ENCODE measurements around the gene LDLR. TPM values are rescaled to one million over a fixed set of nuclear protein-coding genes. Genes with fewer than 3 reads are reported as not detected.

LDLR gene
- total RNA-seq, 1 donor, result 326 TPM

DNA sequence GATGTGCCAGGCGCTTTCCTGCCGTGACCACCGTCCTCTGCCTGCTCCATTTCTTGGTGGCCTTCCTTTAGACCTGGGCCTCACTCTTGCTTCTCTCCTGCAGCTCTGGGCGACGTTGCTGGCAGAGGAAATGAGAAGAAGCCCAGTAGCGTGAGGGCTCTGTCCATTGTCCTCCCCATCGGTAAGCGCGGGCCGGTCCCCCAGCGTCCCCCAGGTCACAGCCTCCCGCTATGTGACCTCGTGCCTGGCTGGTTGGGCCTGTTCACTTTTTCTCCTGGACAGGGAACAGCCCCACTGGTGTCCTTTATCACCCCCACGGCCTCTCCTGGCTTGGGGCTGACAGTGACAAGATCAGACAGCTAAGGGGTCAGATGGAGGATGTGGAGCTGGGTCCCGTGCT, 38.6 kb downstream of the LDLR start:
- TF ChIP-seq, protein P1, sequence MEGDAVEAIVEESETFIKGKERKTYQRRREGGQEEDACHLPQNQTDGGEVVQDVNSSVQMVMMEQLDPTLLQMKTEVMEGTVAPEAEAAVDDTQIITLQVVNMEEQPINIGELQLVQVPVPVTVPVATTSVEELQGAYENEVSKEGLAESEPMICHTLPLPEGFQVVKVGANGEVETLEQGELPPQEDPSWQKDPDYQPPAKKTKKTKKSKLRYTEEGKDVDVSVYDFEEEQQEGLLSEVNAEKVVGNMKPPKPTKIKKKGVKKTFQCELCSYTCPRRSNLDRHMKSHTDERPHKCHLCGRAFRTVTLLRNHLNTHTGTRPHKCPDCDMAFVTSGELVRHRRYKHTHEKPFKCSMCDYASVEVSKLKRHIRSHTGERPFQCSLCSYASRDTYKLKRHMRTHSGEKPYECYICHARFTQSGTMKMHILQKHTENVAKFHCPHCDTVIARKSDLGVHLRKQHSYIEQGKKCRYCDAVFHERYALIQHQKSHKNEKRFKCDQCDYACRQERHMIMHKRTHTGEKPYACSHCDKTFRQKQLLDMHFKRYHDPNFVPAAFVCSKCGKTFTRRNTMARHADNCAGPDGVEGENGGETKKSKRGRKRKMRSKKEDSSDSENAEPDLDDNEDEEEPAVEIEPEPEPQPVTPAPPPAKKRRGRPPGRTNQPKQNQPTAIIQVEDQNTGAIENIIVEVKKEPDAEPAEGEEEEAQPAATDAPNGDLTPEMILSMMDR (IDR thresholded peaks at IDR 0.05; ENCODE audit: extremely low read depth, low read depth, low read length), result no peak

DNA sequence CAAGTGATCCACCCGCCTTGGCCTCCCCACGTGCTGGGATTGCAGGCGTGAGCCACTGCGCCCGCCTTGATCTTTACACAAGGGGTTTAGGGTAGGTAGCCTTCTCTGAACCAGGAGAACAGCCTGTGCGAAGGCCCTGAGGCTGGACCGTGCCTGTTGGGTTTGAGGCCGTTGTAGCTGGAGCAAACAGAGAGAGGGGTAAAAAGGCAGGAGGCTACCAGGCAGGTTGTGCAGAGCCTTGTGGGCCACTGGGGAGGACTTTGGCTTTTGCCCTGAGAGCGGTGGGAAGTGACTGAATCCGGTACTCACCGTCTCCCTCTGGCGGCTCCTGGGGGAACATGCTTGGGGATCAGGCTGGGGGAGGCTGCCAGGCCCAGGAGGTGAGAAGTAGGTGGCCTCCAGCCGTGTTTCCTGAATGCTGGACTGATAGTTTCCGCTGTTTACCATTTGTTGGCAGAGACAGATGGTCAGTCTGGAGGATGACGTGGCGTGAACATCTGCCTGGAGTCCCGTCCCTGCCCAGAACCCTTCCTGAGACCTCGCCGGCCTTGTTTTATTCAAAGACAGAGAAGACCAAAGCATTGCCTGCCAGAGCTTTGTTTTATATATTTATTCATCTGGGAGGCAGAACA, 41.7 kb downstream of the LDLR start:
- no peaks in the 10 kb centered on the region for H3K4me1 ChIP-seq (ENCODE audit: insufficient read depth, low read length)
- DNase-seq (ENCODE audit: insufficient read length, low spot score, missing footprints), result peak; percentile 97
- no peaks in the 10 kb centered on the region for H3K27me3 ChIP-seq (ENCODE audit: insufficient read depth, low read length)
- H3K9me3 ChIP-seq (ENCODE audit: low read depth, low read length), result no peaks in the 10 kb centered on the region
- H3K4me2 ChIP-seq (ENCODE audit: insufficient read depth, low read length), result no peak overlapping the region
- TF ChIP-seq, protein P1 (IDR thresholded peaks at IDR 0.05; ENCODE audit: extremely low read depth, low read depth, low read length), result peak; percentile 88
- peak overlapping the region; percentile 58 for H2AFZ ChIP-seq (ENCODE audit: low read length)
- H3K27ac ChIP-seq (ENCODE audit: low read depth, low read length), result no peak overlapping the region
- peaks cover 75% of the 10 kb centered on the region for H3K36me3 ChIP-seq (ENCODE audit: insufficient read depth, low read length)
- peaks cover 4% of the 10 kb centered on the region for H4K20me1 ChIP-seq (ENCODE audit: insufficient read depth, low read length)
- no peaks in the 10 kb centered on the region for H3K79me2 ChIP-seq (ENCODE audit: insufficient read depth, low read length)
- H3K4me3 ChIP-seq (ENCODE audit: insufficient read depth, low read length), result no peak overlapping the region

More for the DNA sequence above, 38.6 kb downstream of the LDLR start:
- Histone ChIP-seq H4K20me1 (ENCODE audit: insufficient read depth, low read length) (peaks cover 4% of the 10 kb centered on the region), H3K4me2 (ENCODE audit: insufficient read depth, low read length) (no peak overlapping the region), H3K4me1 (ENCODE audit: insufficient read depth, low read length) (no peaks in the 10 kb centered on the region), H3K4me3 (ENCODE audit: insufficient read depth, low read length) (no peak overlapping the region), H3K36me3 (ENCODE audit: insufficient read depth, low read length) (peaks cover 94% of the 10 kb centered on the region), H3K79me2 (ENCODE audit: insufficient read depth, low read length) (no peaks in the 10 kb centered on the region), H3K27me3 (ENCODE audit: insufficient read depth, low read length) (no peaks in the 10 kb centered on the region), H2AFZ (ENCODE audit: low read length) (no peak overlapping the region), H3K9me3 (ENCODE audit: low read depth, low read length) (no peaks in the 10 kb centered on the region), H3K27ac (ENCODE audit: low read depth, low read length) (no peak overlapping the region)
- peak; percentile 17 for DNase-seq (ENCODE audit: insufficient read length, low spot score, missing footprints)

DNA sequence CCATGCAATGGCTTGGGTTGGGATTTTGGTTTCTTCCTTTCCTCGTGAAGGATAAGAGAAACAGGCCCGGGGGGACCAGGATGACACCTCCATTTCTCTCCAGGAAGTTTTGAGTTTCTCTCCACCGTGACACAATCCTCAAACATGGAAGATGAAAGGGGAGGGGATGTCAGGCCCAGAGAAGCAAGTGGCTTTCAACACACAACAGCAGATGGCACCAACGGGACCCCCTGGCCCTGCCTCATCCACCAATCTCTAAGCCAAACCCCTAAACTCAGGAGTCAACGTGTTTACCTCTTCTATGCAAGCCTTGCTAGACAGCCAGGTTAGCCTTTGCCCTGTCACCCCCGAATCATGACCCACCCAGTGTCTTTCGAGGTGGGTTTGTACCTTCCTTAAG, 42.2 kb downstream of the LDLR start:
- Histone ChIP-seq H3K79me2 (ENCODE audit: insufficient read depth, low read length) (no peaks in the 10 kb centered on the region), H3K36me3 (ENCODE audit: insufficient read depth, low read length) (peaks cover 69% of the 10 kb centered on the region), H3K27ac (ENCODE audit: low read depth, low read length) (no peak overlapping the region), H2AFZ (ENCODE audit: low read length) (no peak overlapping the region), H3K27me3 (ENCODE audit: insufficient read depth, low read length) (no peaks in the 10 kb centered on the region), H3K4me3 (ENCODE audit: insufficient read depth, low read length) (no peak overlapping the region), H3K4me1 (ENCODE audit: insufficient read depth, low read length) (no peaks in the 10 kb centered on the region), H3K9me3 (ENCODE audit: low read depth, low read length) (no peaks in the 10 kb centered on the region), H3K4me2 (ENCODE audit: insufficient read depth, low read length) (no peak overlapping the region), H4K20me1 (ENCODE audit: insufficient read depth, low read length) (peaks cover 2% of the 10 kb centered on the region)
- DNase-seq (ENCODE audit: insufficient read length, low spot score, missing footprints), result peak; percentile 57
- TF ChIP-seq, protein P1 (IDR thresholded peaks at IDR 0.05; ENCODE audit: extremely low read depth, low read depth, low read length), result no peak

DNA sequence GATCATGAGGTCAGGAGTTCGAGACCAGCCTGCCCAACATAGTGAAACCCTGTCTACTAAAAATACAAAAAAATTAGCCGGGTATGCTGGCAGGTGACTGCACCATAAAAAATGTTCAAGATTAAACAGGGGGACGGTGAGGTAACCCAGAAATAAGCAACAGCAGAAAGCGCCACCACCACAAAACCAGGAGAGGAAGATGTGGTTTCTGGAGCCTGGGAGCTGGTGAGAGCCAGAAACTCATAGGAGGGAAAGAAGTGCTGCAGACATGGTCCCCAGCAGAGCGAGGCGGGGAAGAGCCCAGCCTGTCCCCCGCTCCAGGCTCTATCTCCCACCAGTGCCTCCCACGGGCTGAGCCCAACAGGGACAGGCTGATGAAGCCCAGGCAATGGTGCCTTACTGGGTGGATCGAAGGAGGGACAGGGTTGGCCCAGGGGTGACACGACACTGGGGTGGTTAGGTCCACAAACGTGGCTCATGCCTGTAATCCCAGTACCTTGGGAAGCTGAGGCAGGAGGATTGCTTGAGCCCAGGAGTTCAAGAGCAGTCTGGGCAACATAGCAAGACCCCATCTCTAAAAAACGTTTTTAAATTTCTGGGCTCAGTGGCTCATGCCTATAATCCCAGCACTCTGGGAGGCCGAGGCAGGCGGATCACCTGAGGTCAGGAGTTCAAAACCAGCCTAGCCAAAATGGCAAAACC, 47.3 kb downstream of the LDLR start:
- H3K4me1 ChIP-seq (ENCODE audit: insufficient read depth, low read length), result peaks cover 25% of the 10 kb centered on the region
- no peak overlapping the region for H3K27ac ChIP-seq (ENCODE audit: low read depth, low read length)
- no peaks in the 10 kb centered on the region for H3K79me2 ChIP-seq (ENCODE audit: insufficient read depth, low read length)
- H3K9me3 ChIP-seq (ENCODE audit: low read depth, low read length), result no peaks in the 10 kb centered on the region
- no peaks in the 10 kb centered on the region for H3K27me3 ChIP-seq (ENCODE audit: insufficient read depth, low read length)
- H3K4me3 ChIP-seq (ENCODE audit: insufficient read depth, low read length), result no peak overlapping the region
- TF ChIP-seq, protein P1 (IDR thresholded peaks at IDR 0.05; ENCODE audit: extremely low read depth, low read depth, low read length), result no peak
- H4K20me1 ChIP-seq (ENCODE audit: insufficient read depth, low read length), result no peaks in the 10 kb centered on the region
- peak; percentile 51 for DNase-seq (ENCODE audit: insufficient read length, low spot score, missing footprints)
- no peak overlapping the region for H2AFZ ChIP-seq (ENCODE audit: low read length)
- H3K4me2 ChIP-seq (ENCODE audit: insufficient read depth, low read length), result no peak overlapping the region
- H3K36me3 ChIP-seq (ENCODE audit: insufficient read depth, low read length), result peaks cover 19% of the 10 kb centered on the region
